ENCODE results near the gene RPIA.

Gene RPIA

GRCh38 chr2:88683160-88684021 lies 8.1 kb upstream of the RPIA start:
- no peaks in the 10 kb centered on the region for H3K9me3 ChIP-seq (ENCODE audit: control insufficient read depth, low read length)
- no peak overlapping the region for H3K27ac ChIP-seq (ENCODE audit: insufficient read depth, low read length, poor library complexity, severe bottlenecking)
- no peaks in the 10 kb centered on the region for H3K36me3 ChIP-seq (ENCODE audit: control insufficient read depth, insufficient read depth, low read length)
- H3K4me1 ChIP-seq (ENCODE audit: control insufficient read depth, insufficient read depth, low read length, poor library complexity, severe bottlenecking): no peaks in the 10 kb centered on the region
- DNase-seq: no peak
- H3K27me3 ChIP-seq (replicated peaks; ENCODE audit: control insufficient read depth, insufficient read depth, low read length, poor library complexity, severe bottlenecking): no peaks in the 10 kb centered on the region
- H3K4me3 ChIP-seq (ENCODE audit: insufficient read depth, low read depth, low read length, poor library complexity, severe bottlenecking): no peak overlapping the region

DNA sequence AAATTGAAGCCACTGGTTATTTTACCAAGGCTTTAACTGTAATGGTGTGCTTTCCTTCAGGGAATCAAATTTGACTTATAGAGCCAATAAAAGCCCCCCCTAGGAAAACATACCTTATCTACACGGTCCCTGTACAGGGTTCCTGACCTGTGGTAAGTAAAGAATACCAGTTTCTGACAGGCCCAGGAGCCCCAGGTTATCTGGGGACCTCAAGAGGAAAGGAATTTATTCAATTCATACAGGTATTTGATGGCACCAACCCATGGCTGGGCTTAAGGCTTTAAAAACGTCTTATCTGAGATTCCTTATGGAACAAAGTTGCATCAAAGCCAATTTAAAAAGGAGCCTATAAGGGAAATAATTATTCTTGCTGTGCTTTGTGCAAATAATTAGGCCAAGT lies 7.0 kb upstream of the RPIA start:
- Histone ChIP-seq H3K27ac (ENCODE audit: insufficient read depth, low read length, poor library complexity, severe bottlenecking) (no peak overlapping the region), H3K27me3 (replicated peaks; ENCODE audit: control insufficient read depth, insufficient read depth, low read length, poor library complexity, severe bottlenecking) (no peaks in the 10 kb centered on the region), H3K36me3 (ENCODE audit: control insufficient read depth, insufficient read depth, low read length) (no peaks in the 10 kb centered on the region), H3K9me3 (ENCODE audit: control insufficient read depth, low read length) (no peaks in the 10 kb centered on the region), H3K4me1 (ENCODE audit: control insufficient read depth, insufficient read depth, low read length, poor library complexity, severe bottlenecking) (no peaks in the 10 kb centered on the region), H3K4me3 (ENCODE audit: insufficient read depth, low read depth, low read length, poor library complexity, severe bottlenecking) (no peak overlapping the region)
- DNase-seq: no peak

DNA sequence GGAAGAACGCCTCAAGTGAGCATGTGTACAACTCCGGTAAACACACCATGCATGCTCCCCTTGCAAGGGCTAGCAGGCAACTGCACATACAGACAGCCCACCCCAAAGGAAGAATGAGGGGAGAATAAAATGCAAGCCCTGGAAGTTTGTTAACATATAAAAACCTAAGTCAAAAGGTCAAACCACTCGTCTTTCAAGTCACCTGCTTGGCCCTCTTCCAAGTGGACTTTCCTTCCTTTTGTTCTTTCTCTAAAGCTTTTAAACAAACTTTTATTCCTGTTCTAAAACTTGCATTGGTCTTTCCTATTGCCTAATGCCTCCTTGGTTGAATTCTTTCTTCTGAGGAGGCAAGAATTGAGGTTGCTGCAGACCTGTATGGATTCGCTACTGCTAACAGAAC lies 5.2 kb upstream of the RPIA start:
- H3K36me3 ChIP-seq (ENCODE audit: control insufficient read depth, insufficient read depth, low read length): no peaks in the 10 kb centered on the region
- H3K4me1 ChIP-seq (ENCODE audit: control insufficient read depth, insufficient read depth, low read length, poor library complexity, severe bottlenecking): peaks cover 6% of the 10 kb centered on the region
- no peak for DNase-seq
- no peaks in the 10 kb centered on the region for H3K9me3 ChIP-seq (ENCODE audit: control insufficient read depth, low read length)
- H3K27ac ChIP-seq (ENCODE audit: insufficient read depth, low read length, poor library complexity, severe bottlenecking): no peak overlapping the region
- no peak overlapping the region for H3K4me3 ChIP-seq (ENCODE audit: insufficient read depth, low read depth, low read length, poor library complexity, severe bottlenecking)
- no peaks in the 10 kb centered on the region for H3K27me3 ChIP-seq (replicated peaks; ENCODE audit: control insufficient read depth, insufficient read depth, low read length, poor library complexity, severe bottlenecking)

- H3K27ac ChIP-seq (ENCODE audit: insufficient read depth, low read length, poor library complexity, severe bottlenecking): no peak overlapping the region
- no peaks in the 10 kb centered on the region for H3K36me3 ChIP-seq (ENCODE audit: control insufficient read depth, insufficient read depth, low read length)
- DNase-seq: no peak
- H3K4me3 ChIP-seq (ENCODE audit: insufficient read depth, low read depth, low read length, poor library complexity, severe bottlenecking): no peak overlapping the region
- H3K27me3 ChIP-seq (replicated peaks; ENCODE audit: control insufficient read depth, insufficient read depth, low read length, poor library complexity, severe bottlenecking): no peaks in the 10 kb centered on the region
- no peaks in the 10 kb centered on the region for H3K9me3 ChIP-seq (ENCODE audit: control insufficient read depth, low read length)
- H3K4me1 ChIP-seq (ENCODE audit: control insufficient read depth, insufficient read depth, low read length, poor library complexity, severe bottlenecking): peaks cover 11% of the 10 kb centered on the region
Observed at GRCh38 chr2:88687384-88687783, 4.1 kb upstream of the RPIA start.

DNA sequence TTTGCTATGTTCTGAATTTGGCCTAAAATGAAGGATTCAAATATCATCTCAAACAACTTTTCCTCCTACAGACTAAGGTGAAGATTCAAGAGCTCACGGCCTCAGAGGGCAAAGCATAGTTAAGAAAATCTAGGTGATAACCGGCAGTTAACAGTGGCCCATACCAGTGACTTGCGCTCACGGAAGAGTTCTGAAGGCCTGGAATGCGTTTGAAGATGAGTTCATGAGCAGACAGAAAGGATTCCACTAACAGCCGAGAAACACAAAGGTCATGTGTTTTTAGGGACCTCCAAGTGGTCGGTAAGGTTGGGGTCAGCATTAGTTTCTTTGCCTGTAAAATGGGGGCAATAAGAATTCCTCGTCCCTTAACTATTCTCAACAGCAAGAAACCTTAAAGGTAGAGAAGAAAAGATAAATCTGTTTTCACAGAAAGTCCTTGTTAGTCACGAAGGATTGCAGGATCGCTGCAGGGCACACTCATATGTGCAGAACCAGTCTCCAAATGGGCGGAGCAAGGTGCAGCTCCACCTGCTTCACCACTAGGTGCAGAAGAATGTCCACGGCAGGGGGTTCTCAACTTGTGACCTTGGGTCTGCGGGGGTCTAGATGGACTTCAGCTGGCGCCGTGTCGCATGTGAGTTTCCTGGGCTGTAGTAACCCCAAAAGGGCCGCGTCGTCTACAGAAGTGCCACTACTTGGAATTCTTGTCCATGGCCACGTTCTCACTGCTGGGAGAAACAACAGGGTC lies 708 bp upstream of the RPIA start:
- DNase-seq: peak in 1 of 3 donors; percentile 24
- peak overlapping the region; percentile 82 for H3K27ac ChIP-seq (ENCODE audit: insufficient read depth, low read length, poor library complexity, severe bottlenecking)
- H3K9me3 ChIP-seq (ENCODE audit: control insufficient read depth, low read length): no peaks in the 10 kb centered on the region
- no peaks in the 10 kb centered on the region for H3K36me3 ChIP-seq (ENCODE audit: control insufficient read depth, insufficient read depth, low read length)
- no peaks in the 10 kb centered on the region for H3K27me3 ChIP-seq (replicated peaks; ENCODE audit: control insufficient read depth, insufficient read depth, low read length, poor library complexity, severe bottlenecking)
- H3K4me1 ChIP-seq (ENCODE audit: control insufficient read depth, insufficient read depth, low read length, poor library complexity, severe bottlenecking): peaks cover 16% of the 10 kb centered on the region
- H3K4me3 ChIP-seq (ENCODE audit: insufficient read depth, low read depth, low read length, poor library complexity, severe bottlenecking): peak overlapping the region; percentile 91

DNA sequence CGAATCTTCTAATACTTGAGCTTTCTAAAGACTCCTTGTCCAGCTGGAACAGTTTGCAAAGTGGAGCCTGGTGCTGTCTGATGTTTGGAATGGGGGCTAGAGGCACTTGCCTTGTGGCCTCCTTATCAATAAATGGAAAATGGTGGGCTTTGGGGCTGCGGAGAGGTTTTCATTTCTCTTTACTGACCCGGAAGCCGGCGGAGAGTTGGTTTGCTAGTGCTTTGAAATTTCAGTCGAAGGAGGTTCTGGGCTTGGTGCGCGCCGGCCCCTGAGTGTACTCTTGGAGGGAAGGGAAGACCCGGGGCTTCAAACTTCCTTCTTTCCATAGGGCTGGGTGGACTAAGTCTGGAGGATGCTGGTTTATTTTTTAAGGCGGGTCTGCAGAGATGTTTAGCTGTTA lies 714 bp downstream of the RPIA start:
- peak in 1 of 3 donors; percentile 16 for DNase-seq
- Histone ChIP-seq H3K36me3 (ENCODE audit: control insufficient read depth, insufficient read depth, low read length) (no peaks in the 10 kb centered on the region), H3K4me3 (ENCODE audit: insufficient read depth, low read depth, low read length, poor library complexity, severe bottlenecking) (peak overlapping the region; percentile 83), H3K27me3 (replicated peaks; ENCODE audit: control insufficient read depth, insufficient read depth, low read length, poor library complexity, severe bottlenecking) (no peaks in the 10 kb centered on the region), H3K9me3 (ENCODE audit: control insufficient read depth, low read length) (no peaks in the 10 kb centered on the region), H3K27ac (ENCODE audit: insufficient read depth, low read length, poor library complexity, severe bottlenecking) (peak overlapping the region; percentile 82), H3K4me1 (ENCODE audit: control insufficient read depth, insufficient read depth, low read length, poor library complexity, severe bottlenecking) (peaks cover 16% of the 10 kb centered on the region)

- H3K4me1 ChIP-seq (ENCODE audit: control insufficient read depth, insufficient read depth, low read length, poor library complexity, severe bottlenecking): peaks cover 16% of the 10 kb centered on the region
- DNase-seq: no peak
- no peaks in the 10 kb centered on the region for H3K9me3 ChIP-seq (ENCODE audit: control insufficient read depth, low read length)
- no peak overlapping the region for H3K27ac ChIP-seq (ENCODE audit: insufficient read depth, low read length, poor library complexity, severe bottlenecking)
- H3K27me3 ChIP-seq (replicated peaks; ENCODE audit: control insufficient read depth, insufficient read depth, low read length, poor library complexity, severe bottlenecking): no peaks in the 10 kb centered on the region
- H3K36me3 ChIP-seq (ENCODE audit: control insufficient read depth, insufficient read depth, low read length): no peaks in the 10 kb centered on the region
- H3K4me3 ChIP-seq (ENCODE audit: insufficient read depth, low read depth, low read length, poor library complexity, severe bottlenecking): no peak overlapping the region
Observed at GRCh38 chr2:88693911-88694414, 2.5 kb downstream of the RPIA start.

GRCh38 chr2:88696611-88697010 lies 5.1 kb downstream of the RPIA start:
- no peak overlapping the region for H3K27ac ChIP-seq (ENCODE audit: insufficient read depth, low read length, poor library complexity, severe bottlenecking)
- no peak overlapping the region for H3K4me3 ChIP-seq (ENCODE audit: insufficient read depth, low read depth, low read length, poor library complexity, severe bottlenecking)
- no peaks in the 10 kb centered on the region for H3K27me3 ChIP-seq (replicated peaks; ENCODE audit: control insufficient read depth, insufficient read depth, low read length, poor library complexity, severe bottlenecking)
- DNase-seq: no peak
- no peaks in the 10 kb centered on the region for H3K9me3 ChIP-seq (ENCODE audit: control insufficient read depth, low read length)
- peaks cover 10% of the 10 kb centered on the region for H3K4me1 ChIP-seq (ENCODE audit: control insufficient read depth, insufficient read depth, low read length, poor library complexity, severe bottlenecking)
- H3K36me3 ChIP-seq (ENCODE audit: control insufficient read depth, insufficient read depth, low read length): peaks cover 9% of the 10 kb centered on the region

GRCh38 chr2:88697370-88698026 lies 6.0 kb downstream of the RPIA start:
- Histone ChIP-seq H3K27ac (ENCODE audit: insufficient read depth, low read length, poor library complexity, severe bottlenecking) (no peak overlapping the region), H3K27me3 (replicated peaks; ENCODE audit: control insufficient read depth, insufficient read depth, low read length, poor library complexity, severe bottlenecking) (no peaks in the 10 kb centered on the region), H3K4me1 (ENCODE audit: control insufficient read depth, insufficient read depth, low read length, poor library complexity, severe bottlenecking) (peaks cover 4% of the 10 kb centered on the region), H3K4me3 (ENCODE audit: insufficient read depth, low read depth, low read length, poor library complexity, severe bottlenecking) (no peak overlapping the region), H3K9me3 (ENCODE audit: control insufficient read depth, low read length) (no peaks in the 10 kb centered on the region), H3K36me3 (ENCODE audit: control insufficient read depth, insufficient read depth, low read length) (peaks cover 15% of the 10 kb centered on the region)
- no peak for DNase-seq

Data from effector memory CD4-positive, alpha-beta T cell (primary cell).